Testis (tissue), 3 donors: Measurements from ENCODE around the gene EFCAB8. TPM values are rescaled to one million over a fixed set of nuclear protein-coding genes. Genes with fewer than 3 reads are reported as not detected.

ENCODE experiments used
- DNase-seq: peaks from one replicate; pipeline ENCODE4 v3.0.0-alpha.2; 2019
- H3K27ac ChIP-seq, 2 donors: fragments of 200-600 bp; sonication (generic); one replicate each; pipeline ENCODE4 v1.5.1; 2019
- H3K27me3 ChIP-seq: fragments of 200-600 bp; sonication (generic); one replicate; pipeline ENCODE4 v1.5.1; 2019
- H3K36me3 ChIP-seq: fragments of 200-600 bp; sonication (generic); one replicate; pipeline ENCODE4 v1.5.1; 2017; ENCODE audit warnings: low read depth; ENCODE audit errors: missing control alignments
- H3K4me1 ChIP-seq: fragments of 200-600 bp; sonication (generic); one replicate; pipeline ENCODE4 v1.5.1; 2019
- H3K4me3 ChIP-seq, 2 donors: fragments of 200-600 bp; sonication (generic); one replicate each; pipeline ENCODE4 v1.5.1; 2017 to 2019
- H3K9me3 ChIP-seq: fragments of 200-600 bp; sonication (generic); one replicate; pipeline ENCODE4 v1.5.1; 2017
- POLR2A ChIP-seq: fragments of 450-650 bp; IDR thresholded peaks from one replicate; pipeline ENCODE4 v1.6.1; 2017; ENCODE audit warnings: antibody characterized with exemption, mild to moderate bottlenecking, moderate library complexity
- WGBS, 2 donors: methylation state at CpG; one replicate each; pipeline ENCODE4 v1.1.5; 2018; 5-methylcytosine and 5-hydroxymethylcytosine counted together
- intact Hi-C: fragments of 100-400 bp; cut with DNase I; formaldehyde crosslinking; loops from one replicate; pipeline ENCODE4 v1.15.1; 2023; ENCODE audit warnings: low total_unique reads
- polyA plus RNA-seq: library from polyadenylated mRNA; stranded (reverse); fragments of 350-450 nt; fragmentation: Illumina TruSeq; extraction: RNeasy Lipid Tissue Mini Kit (QIAGEN cat#74804); gene quantifications from one replicate; pipeline ENCODE4 v1.2.3, GENCODE V29; 2014; ENCODE audit warnings: low read depth, low replicate concordance; ENCODE audit not compliant: insufficient read depth
- total RNA-seq, 2 donors: library from RNA; depleted of rRNA; stranded (reverse); fragments of >200 nt; gene quantifications; one replicate each; pipeline ENCODE4 v1.2.3, GENCODE V29; 2016
- TF ChIP-seq, protein P1 (sequence below), 3 experiments: fragments of 450-650 bp in 2 of 3; fragments of 200-600 bp in 1 of 3; sonication (generic) in 1 of 3; IDR thresholded peaks; one replicate each; pipeline ENCODE4 v1.5.1; 2016 to 2019; ENCODE audit warnings: antibody characterized with exemption in 3 of 3, mild to moderate bottlenecking in 2 of 3, moderate library complexity in 1 of 3

Gene EFCAB8
- total and polyA plus RNA-seq, 3 donors from 2014 or later = 4.9 to 9.5 (median 6.3) TPM

DNA sequence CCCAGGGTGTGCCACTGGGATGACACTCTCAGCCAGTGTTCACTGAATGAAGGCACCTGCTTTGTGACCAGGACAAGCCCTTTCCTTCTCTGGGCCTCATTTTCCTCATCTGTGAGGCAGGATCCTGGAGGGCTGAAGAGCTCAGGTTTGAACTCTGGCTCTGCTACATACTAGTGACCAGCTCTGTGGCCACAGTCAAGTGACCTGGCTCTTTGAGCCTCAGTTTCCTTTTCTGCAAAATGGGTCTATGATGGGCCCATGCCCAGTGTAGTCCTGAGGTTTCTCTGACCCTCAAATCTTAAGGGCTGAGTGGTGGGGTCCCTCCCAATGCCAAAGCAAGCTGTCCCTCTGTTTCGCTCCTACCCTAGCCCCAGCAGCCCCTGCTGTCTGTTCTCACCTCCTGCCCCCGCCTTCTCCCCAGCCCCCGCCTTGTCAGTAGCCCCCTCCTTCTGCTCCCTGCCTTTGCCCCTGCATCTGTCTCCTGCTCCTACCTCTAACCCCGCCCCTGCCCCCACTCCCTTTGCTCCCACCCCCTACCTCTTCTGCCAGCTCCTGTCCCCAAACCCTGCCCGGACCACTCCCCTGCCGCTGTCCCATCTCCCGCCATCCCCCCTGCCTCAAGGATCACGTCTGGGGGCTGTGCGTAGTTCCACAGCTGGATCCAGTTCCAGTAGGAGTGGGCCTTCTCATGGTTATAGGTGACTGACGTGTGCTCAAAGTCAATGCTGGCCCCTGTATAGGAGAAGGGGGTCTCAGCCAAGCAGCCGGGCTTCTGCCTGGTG, 128.5 kb downstream of the EFCAB8 start:
- H3K36me3 ChIP-seq = no peaks in the 10 kb centered on the region
- no peak for DNase-seq
- intact Hi-C loops = no loop called here
- H3K27ac ChIP-seq = no peak overlapping the region
- H3K4me1 ChIP-seq = peaks cover 3% of the 10 kb centered on the region
- no peak for TF ChIP-seq POLR2A
- TF ChIP-seq, protein P1, sequence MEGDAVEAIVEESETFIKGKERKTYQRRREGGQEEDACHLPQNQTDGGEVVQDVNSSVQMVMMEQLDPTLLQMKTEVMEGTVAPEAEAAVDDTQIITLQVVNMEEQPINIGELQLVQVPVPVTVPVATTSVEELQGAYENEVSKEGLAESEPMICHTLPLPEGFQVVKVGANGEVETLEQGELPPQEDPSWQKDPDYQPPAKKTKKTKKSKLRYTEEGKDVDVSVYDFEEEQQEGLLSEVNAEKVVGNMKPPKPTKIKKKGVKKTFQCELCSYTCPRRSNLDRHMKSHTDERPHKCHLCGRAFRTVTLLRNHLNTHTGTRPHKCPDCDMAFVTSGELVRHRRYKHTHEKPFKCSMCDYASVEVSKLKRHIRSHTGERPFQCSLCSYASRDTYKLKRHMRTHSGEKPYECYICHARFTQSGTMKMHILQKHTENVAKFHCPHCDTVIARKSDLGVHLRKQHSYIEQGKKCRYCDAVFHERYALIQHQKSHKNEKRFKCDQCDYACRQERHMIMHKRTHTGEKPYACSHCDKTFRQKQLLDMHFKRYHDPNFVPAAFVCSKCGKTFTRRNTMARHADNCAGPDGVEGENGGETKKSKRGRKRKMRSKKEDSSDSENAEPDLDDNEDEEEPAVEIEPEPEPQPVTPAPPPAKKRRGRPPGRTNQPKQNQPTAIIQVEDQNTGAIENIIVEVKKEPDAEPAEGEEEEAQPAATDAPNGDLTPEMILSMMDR (IDR thresholded peaks at IDR 0.05) = no peak
- 85 to 89% methylated on average over 10 to 11 of the region's 11 CpGs for WGBS, 2 donors
- H3K4me3 ChIP-seq = no peak overlapping the region
- no peaks in the 10 kb centered on the region for H3K9me3 ChIP-seq
- H3K27me3 ChIP-seq = no peaks in the 10 kb centered on the region

- Histone ChIP-seq H3K27ac (no peak overlapping the region), H3K27me3 (no peaks in the 10 kb centered on the region), H3K9me3 (no peaks in the 10 kb centered on the region), H3K4me3 (no peak overlapping the region), H3K4me1 (no peaks in the 10 kb centered on the region), H3K36me3 (no peaks in the 10 kb centered on the region)
- TF ChIP-seq, protein P1 (IDR thresholded peaks at IDR 0.05) = no peak
- TF ChIP-seq POLR2A = no peak
- 88 to 89% methylated on average over 13 to 16 of the region's 16 CpGs for WGBS, 2 donors
- no peak for DNase-seq
- intact Hi-C loops = no loop called here
These were observed 129.3 kb downstream of the EFCAB8 start for GRCh38 chr20:32988008-32988407.

- 83 to 92% methylated on average over 11 to 14 of the region's 14 CpGs for whole genome bisulfite sequencing, 2 donors
- no peak for DNase-seq
- Histone ChIP-seq H3K4me3 (no peak overlapping the region), H3K27me3 (no peaks in the 10 kb centered on the region), H3K36me3 (no peaks in the 10 kb centered on the region), H3K9me3 (no peaks in the 10 kb centered on the region), H3K4me1 (no peaks in the 10 kb centered on the region), H3K27ac (no peak overlapping the region)
- intact Hi-C loops = no loop called here
- TF ChIP-seq, protein P1 (IDR thresholded peaks at IDR 0.05) = no peak
- TF ChIP-seq POLR2A = no peak
These were observed 131.0 kb downstream of the EFCAB8 start for GRCh38 chr20:32989507-32990283.

DNA sequence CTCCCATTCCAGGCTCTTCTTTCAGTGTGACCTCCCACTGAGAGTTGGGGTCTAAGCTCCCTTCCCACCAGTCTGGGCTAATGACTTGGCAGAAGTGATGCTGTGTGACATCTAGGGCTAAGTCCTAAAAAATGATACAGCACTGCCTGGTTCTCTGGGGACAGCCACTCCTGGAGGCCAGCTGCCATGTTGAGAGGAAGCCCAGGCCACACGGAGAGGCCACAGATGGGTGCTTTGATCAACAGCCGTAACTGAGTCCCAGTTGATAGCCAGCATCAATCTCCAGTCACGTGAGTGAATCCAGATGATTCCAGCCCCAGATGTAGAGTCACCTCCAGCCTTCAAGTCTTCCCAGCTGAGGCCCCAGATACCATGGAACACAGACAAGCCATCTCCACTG, 131.7 kb downstream of the EFCAB8 start:
- no peak for DNase-seq
- H3K27ac ChIP-seq = no peak overlapping the region
- no peaks in the 10 kb centered on the region for H3K36me3 ChIP-seq
- no peak for TF ChIP-seq POLR2A
- TF ChIP-seq, protein P1 (IDR thresholded peaks at IDR 0.05) = no peak
- intact Hi-C loops = no loop called here
- H3K4me3 ChIP-seq = no peak overlapping the region
- WGBS, 2 donors = 72 to 85% methylated on average over 2 to 3 of the region's 3 CpGs
- no peaks in the 10 kb centered on the region for H3K9me3 ChIP-seq
- no peaks in the 10 kb centered on the region for H3K27me3 ChIP-seq
- no peaks in the 10 kb centered on the region for H3K4me1 ChIP-seq
